Tibial artery (tissue), 4 donors: ENCODE measurements around the gene FXYD1.

ENCODE experiments used
- DNase-seq, 2 donors: peaks; one replicate each; pipeline ENCODE4 v3.0.0-alpha.2; 2019
- H3K27ac ChIP-seq, 2 donors: fragments of 200-600 bp; sonication (generic) in 1 of 2; 1 replicate in 1 of 2; 2 replicates in 1 of 2; pipeline ENCODE4 v1.5.1; 2018 to 2019; ENCODE audit warnings: mild to moderate bottlenecking in 1 of 2
- H3K27me3 ChIP-seq, 2 donors: fragments of 200-600 bp; sonication (generic) in 1 of 2; one replicate each; pipeline versions ENCODE4 v1.5.1 to v1.6.0; 2016 to 2019
- H3K36me3 ChIP-seq, 3 donors: fragments of 200-600 bp; sonication (generic) in 2 of 3; one replicate each; pipeline ENCODE4 v1.5.1; 2016 to 2019; ENCODE audit warnings: mild to moderate bottlenecking in 2 of 3
- H3K4me1 ChIP-seq, 4 donors: fragments of 200-600 bp; sonication (generic) in 2 of 4; 1 replicate in 3 of 4; 2 replicates in 1 of 4; pipeline ENCODE4 v1.5.1; 2016 to 2019
- H3K4me3 ChIP-seq, 2 donors: fragments of 200-600 bp; sonication (generic) in 1 of 2; 1 replicate in 1 of 2; 2 replicates in 1 of 2; pipeline ENCODE4 v1.5.1; 2018 to 2019; ENCODE audit warnings: mild to moderate bottlenecking in 2 of 2
- H3K9me3 ChIP-seq, 3 donors: fragments of 200-600 bp; sonication (generic) in 1 of 3; one replicate each; pipeline ENCODE4 v1.5.1; 2016 to 2019
- intact Hi-C: fragments of 100-400 bp; cut with DNase I; formaldehyde crosslinking; loops from one replicate; pipeline ENCODE4 v1.15.0; 2023; ENCODE audit warnings: low total_unique reads
- TF ChIP-seq, protein P1 (sequence below), 2 experiments: fragments of 200-600 bp in 1 of 2; fragments of 450-650 bp in 1 of 2; IDR thresholded peaks; one replicate each; pipeline ENCODE4 v1.5.1; 2017 to 2019; ENCODE audit warnings: antibody characterized with exemption in 2 of 2, mild to moderate bottlenecking in 1 of 2, moderate library complexity in 1 of 2

FXYD1 gene

GRCh38 chr19:35167251-35168119, 28.9 kb downstream of the FXYD1 start:
- Histone ChIP-seq H3K36me3 (peaks cover 26 to 48% (median 43%) of the 10 kb centered on the region in 3 donors), H3K9me3 (peaks cover 0 to 23% (median 20%) of the 10 kb centered on the region in 3 donors), H3K4me1 (no peaks in the 10 kb centered on the region), H3K27me3 (no peaks in the 10 kb centered on the region), H3K4me3 (no peak overlapping the region), H3K27ac (no peak overlapping the region)
- peak in 1 of 2 donors; percentile 7 for DNase-seq
- TF ChIP-seq, protein P1, sequence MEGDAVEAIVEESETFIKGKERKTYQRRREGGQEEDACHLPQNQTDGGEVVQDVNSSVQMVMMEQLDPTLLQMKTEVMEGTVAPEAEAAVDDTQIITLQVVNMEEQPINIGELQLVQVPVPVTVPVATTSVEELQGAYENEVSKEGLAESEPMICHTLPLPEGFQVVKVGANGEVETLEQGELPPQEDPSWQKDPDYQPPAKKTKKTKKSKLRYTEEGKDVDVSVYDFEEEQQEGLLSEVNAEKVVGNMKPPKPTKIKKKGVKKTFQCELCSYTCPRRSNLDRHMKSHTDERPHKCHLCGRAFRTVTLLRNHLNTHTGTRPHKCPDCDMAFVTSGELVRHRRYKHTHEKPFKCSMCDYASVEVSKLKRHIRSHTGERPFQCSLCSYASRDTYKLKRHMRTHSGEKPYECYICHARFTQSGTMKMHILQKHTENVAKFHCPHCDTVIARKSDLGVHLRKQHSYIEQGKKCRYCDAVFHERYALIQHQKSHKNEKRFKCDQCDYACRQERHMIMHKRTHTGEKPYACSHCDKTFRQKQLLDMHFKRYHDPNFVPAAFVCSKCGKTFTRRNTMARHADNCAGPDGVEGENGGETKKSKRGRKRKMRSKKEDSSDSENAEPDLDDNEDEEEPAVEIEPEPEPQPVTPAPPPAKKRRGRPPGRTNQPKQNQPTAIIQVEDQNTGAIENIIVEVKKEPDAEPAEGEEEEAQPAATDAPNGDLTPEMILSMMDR (IDR thresholded peaks at IDR 0.05): no peak
- intact Hi-C loops: no loop called here

DNA sequence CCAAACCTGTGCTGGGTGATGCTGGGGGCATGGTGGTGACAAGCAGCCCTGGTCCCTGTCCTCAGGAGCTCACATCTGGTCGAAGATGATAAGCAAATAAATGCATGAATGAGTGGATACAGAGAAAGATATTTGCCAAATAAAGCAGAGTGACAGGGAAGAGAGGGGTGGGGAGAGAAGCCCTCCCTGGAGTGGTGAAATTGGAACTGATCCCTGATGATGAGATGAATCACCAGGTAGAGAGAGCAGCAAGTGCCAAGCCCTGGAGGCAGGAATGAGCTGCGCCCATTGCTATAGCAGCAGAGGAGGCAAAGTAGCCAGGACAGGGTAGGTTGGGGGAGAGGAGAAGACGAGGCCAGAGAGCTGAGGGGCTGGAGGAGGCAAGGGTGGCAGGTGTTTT, 29.6 kb downstream of the FXYD1 start:
- intact Hi-C loops: no loop called here
- H3K9me3 ChIP-seq: peaks cover 0 to 23% (median 20%) of the 10 kb centered on the region in 3 donors
- no peak overlapping the region for H3K27ac ChIP-seq
- DNase-seq: peak in 1 of 2 donors; percentile 12
- TF ChIP-seq, protein P1 (IDR thresholded peaks at IDR 0.05): no peak
- H3K4me3 ChIP-seq: no peak overlapping the region
- no peaks in the 10 kb centered on the region for H3K27me3 ChIP-seq
- H3K36me3 ChIP-seq: peaks cover 26 to 41% (median 37%) of the 10 kb centered on the region in 3 donors
- H3K4me1 ChIP-seq: no peaks in the 10 kb centered on the region

- Histone ChIP-seq H3K27ac (no peak overlapping the region), H3K36me3 (peaks cover 17 to 30% (median 29%) of the 10 kb centered on the region in 3 donors), H3K27me3 (no peaks in the 10 kb centered on the region), H3K9me3 (peaks cover 0 to 18% (median 12%) of the 10 kb centered on the region in 3 donors), H3K4me1 (no peaks in the 10 kb centered on the region), H3K4me3 (no peak overlapping the region)
- intact Hi-C loops: no loop called here
- DNase-seq: no peak
- TF ChIP-seq, protein P1 (IDR thresholded peaks at IDR 0.05): no peak
Measured at GRCh38 chr19:35169221-35169995, 30.8 kb downstream of the FXYD1 start.

- no peaks in the 10 kb centered on the region for H3K4me1 ChIP-seq
- H3K36me3 ChIP-seq: peaks cover 12 to 20% (median 18%) of the 10 kb centered on the region in 3 donors
- DNase-seq: no peak
- no peak overlapping the region for H3K4me3 ChIP-seq
- no peaks in the 10 kb centered on the region for H3K27me3 ChIP-seq
- H3K27ac ChIP-seq: no peak overlapping the region
- H3K9me3 ChIP-seq: peaks cover 0 to 10% (median 10%) of the 10 kb centered on the region in 3 donors
- TF ChIP-seq, protein P1 (IDR thresholded peaks at IDR 0.05): no peak
- intact Hi-C loops: no loop called here
Measured at GRCh38 chr19:35170359-35171061, 31.9 kb downstream of the FXYD1 start.

DNA sequence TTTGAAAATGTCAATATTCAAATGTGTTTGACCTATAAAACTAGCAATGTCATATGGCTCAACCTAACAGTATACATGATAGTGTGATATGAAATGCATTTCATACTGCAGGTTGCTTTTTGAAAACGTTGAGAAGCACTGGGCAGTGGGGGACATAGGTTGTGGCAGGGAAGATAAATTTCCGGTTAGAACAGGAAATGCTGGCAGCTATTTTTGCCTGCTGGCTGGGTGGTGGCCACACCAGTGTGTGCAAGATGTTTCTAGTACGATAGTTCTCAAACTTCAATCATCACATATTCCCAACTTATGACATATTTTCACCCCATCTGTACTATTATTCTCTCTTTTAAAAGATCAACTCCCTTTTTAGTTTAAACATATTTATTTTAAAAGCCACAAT, 33.1 kb downstream of the FXYD1 start:
- peaks cover 3 to 8% (median 6%) of the 10 kb centered on the region in 3 donors for H3K36me3 ChIP-seq
- DNase-seq: no peak
- no peaks in the 10 kb centered on the region for H3K4me1 ChIP-seq
- peaks cover 0 to 4% of the 10 kb centered on the region in 2 donors for H3K27me3 ChIP-seq
- TF ChIP-seq, protein P1 (IDR thresholded peaks at IDR 0.05): no peak
- no peak overlapping the region for H3K4me3 ChIP-seq
- intact Hi-C loops: no loop called here
- H3K27ac ChIP-seq: no peak overlapping the region
- H3K9me3 ChIP-seq: no peaks in the 10 kb centered on the region
